GM21390 (cell line): ENCODE results near the gene BMAL2.

Experiments used
- ATAC-seq: cut with Tn5 transposase; IDR thresholded peaks from one replicate; pipeline ENCODE4 v1.9.1; 2021; ENCODE audit not compliant: unreplicated experiment

The BMAL2 gene, protein sequence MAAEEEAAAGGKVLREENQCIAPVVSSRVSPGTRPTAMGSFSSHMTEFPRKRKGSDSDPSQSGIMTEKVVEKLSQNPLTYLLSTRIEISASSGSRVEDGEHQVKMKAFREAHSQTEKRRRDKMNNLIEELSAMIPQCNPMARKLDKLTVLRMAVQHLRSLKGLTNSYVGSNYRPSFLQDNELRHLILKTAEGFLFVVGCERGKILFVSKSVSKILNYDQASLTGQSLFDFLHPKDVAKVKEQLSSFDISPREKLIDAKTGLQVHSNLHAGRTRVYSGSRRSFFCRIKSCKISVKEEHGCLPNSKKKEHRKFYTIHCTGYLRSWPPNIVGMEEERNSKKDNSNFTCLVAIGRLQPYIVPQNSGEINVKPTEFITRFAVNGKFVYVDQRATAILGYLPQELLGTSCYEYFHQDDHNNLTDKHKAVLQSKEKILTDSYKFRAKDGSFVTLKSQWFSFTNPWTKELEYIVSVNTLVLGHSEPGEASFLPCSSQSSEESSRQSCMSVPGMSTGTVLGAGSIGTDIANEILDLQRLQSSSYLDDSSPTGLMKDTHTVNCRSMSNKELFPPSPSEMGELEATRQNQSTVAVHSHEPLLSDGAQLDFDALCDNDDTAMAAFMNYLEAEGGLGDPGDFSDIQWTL

DNA sequence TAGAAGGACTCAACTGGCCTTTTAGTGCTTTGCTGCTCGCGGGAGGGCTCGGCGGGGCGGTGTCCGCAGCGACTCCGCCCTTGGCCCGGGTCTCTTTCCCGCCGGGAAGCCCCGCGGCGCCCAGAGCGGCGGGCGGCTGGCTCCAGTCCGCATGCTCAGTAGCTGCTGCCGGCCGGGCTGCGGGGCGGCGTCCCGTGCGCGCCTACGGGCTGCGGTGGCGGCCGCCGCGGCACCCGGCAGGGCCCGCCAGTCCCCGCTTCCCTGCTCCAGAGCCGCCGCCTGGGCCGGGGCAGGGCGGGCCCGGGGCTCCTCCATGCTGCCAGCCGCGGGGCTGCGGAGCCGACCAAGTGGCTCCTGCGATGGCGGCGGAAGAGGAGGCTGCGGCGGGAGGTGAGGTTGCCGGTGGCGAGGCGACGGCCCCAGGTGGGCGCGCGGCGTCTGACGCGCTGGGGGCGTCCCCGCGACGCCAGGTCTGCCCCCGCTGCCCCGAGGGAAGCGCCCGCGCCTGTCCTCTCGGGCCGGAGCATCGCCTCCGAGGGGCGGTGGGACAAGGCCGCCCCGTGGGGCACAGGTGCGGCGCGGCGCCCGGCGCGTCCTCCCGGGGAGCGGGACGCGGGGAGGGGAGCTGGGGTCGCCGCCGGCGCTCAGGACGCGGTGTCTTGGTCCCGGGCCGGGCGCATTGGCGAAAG, at the start of gene BMAL2:
Gene BMAL2 (plus strand): TSS at position 123 of the 689 bp plus-strand sequence. CDS start 237 bp downstream, at position 360.
- ATAC-seq = peak; percentile 34

DNA sequence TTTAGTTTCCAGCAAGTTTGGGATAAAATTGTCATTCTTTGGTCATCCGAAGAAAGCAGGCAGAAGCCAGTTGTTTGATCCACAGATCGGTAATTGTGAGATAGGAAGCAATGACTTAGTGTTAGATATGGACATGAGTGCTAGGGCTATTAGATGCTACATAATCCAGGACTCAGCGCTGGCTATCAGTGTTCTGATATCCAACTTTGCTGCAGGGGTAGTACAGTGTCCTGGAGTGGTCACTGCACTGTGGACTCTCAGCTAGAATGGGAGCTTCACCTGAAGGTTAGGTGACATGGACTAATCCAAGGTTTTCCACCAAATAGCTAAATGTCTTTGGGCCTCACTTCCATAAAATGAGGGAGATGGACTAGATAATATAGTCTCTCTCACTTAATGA, 48.6 kb upstream of the BMAL2 start:
- no peak for ATAC-seq

DNA sequence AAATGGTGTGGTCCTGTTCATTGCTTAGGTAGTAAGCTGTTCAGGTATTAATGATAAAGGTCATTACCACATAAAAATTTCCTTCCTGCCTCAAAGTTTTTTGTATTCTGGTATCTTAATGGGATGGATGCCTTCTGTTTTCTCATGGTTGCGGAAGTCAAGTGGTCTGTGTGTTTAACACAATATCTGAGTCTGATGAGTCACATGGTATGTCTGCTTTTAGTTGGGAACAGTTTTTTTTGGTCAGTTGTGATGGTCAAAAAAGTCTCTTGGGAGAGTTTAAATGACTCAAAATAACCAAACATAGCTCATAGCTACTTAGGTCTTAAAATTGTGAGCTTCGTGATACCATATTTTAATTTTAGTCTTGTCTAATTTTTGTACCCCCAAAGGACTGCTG, 47.9 kb upstream of the BMAL2 start:
- peak; percentile 49 for ATAC-seq

DNA sequence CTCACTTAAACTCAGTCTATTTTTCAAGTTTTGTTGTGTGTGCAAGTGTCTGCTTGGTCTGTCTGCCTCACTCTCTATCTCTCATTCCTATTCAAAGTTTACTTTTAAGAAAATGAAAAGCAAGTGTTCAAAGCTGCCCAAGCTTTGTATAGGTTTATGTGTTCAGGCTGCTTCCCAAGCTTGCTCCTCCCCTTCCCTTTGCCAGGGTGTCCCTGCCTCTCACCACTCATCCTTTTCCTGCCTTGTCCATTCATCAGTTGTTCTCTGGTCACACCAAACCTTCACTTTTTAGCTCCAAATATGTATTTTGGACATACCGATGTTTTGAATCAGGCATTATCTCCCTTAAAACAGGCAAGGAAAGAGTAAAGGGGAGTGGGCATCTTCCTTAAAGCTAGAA, 47.2 kb upstream of the BMAL2 start:
- no peak for ATAC-seq

DNA sequence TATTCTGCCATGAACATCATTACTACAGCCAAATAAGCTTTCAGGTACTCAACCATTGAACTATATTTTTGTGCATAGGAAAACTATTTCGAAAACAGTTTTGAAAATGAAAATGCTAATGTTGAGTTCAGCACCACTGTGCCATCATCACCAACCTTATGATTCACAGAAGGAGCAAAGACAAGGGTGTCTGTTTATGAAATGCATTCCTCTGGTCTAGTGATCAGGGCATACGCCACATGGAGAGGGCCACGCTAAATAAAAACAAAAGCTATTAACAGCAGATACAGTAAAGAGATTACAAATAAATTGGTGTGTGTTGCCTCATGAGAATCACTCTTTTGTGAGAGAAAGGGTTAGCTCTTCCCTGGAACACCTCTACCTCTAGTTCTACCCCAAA, 43.2 kb upstream of the BMAL2 start:
- peak; percentile 41 for ATAC-seq

DNA sequence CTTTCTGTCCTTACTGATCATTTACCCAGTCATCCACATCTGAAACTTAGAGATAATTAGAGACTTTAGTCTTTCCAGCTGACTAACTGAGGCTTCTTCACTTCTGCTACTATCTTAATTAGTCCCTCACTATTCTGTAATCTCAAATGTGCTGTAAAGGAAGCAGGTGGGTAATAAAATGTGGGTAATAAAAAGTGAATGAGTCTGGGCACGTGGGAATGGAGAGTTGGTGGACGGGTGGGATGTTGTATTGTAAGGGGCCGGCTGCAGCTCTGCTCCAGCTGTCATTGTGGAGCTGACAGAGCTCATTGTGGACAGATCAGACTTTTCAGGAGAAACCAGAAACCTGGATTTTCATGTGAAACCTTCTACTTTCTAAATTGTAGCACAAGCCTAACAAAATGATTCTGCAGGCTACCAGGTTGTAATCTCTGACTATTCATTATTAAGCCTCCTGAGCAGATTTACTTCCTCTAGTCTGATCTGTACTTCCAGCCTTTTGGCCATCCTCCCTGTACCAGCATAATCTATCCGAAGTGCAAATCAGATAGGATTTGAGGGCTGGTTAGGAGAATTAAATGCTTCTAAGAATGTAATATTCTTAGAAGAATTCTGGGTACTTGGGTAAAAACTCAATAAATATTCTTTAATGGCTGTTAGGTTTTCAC, 42.0 kb upstream of the BMAL2 start:
- ATAC-seq = no peak

DNA sequence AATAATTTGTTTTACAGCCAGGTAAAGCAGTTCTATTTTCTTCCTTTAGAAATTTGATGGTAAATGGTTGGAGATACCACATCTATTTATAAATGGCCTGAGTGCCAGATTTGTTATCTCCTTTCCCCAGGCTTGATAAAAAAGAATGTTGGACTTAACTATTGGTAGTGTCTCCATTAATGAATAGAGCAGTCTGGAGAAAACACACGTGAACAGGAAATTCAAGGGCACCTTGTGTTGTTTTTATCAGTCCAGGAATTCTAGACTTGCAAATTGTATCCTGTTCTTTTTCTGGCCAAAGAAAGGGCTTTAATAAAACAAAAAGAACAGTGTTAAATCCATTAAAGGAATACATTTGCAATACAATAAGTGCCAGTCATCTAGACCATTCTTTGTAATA, 40.8 kb upstream of the BMAL2 start:
- ATAC-seq = no peak

DNA sequence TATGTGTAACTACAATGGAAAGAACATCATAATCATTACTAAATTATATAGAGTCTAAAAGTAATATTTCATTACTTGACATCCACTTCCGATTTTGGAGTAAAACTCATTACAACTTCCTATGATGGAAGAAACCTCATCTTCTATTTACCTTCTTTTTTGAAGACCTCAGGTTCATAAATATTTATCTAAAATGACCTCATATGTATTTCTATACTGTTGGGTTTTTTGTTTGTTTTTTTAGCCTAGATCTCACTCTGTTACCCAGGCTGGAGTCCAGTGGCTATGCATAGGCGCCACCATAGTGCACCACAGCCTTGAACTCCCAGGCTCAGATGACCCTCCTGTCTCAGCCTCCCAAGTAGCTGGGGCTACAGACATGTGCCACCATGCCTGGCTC, 39.9 kb upstream of the BMAL2 start:
- ATAC-seq = no peak

DNA sequence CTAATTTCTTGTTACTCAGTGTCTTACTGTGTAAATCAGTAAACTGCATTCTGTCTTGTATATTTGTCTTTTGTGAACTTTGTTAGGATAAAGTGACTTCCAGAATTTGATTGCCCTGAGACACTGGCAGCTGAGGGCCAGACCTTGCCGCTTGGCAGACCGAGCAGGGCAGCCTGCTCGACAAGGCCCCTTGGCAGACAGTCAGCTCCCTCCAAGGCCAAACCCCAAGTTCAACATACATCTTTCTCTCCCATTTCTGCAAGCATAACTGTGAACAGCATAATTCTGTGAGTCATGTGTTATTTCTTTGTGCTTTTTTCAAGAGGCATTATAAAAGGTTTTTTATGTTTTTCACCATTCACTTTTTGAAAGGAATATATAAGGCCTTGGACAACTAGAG, 39.2 kb upstream of the BMAL2 start:
- no peak for ATAC-seq

DNA sequence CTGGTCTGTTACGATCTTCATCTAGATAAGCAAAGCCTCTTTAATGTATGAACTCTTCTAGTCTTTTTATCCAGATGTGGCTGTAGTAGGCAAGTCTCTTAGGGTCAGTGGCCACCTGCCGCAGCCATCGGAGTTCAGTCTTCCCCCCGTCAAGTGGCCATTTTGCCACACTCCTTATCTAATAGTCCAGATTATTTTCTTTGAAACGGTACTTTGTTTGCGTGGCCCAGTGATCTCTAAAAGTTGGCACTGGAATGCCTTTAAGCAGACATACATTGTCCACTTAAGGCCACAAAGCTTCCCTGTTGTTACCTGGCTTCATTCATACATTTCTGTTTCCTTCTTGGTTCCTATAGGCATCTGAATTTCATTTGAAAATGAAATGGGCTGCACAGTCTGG, 36.0 kb upstream of the BMAL2 start:
- ATAC-seq = no peak

DNA sequence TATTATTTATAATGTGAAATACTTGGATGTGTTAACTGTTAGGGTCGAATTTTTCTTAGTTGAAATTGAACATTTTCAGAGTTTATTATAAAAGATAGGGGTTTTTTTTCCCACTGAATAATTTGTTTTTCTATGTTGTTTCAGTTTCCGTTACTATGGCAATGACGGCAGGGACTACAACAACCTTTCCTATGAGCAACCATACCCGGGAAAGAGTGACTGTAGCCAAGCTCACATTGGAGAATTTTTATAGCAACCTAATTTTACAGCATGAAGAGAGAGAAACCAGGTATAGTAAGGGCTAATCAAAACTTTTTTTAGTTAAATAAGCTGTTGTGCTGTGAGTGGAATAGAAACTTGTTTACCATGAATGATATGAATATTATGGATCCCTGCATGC, 35.1 kb upstream of the BMAL2 start:
- ATAC-seq = no peak

DNA sequence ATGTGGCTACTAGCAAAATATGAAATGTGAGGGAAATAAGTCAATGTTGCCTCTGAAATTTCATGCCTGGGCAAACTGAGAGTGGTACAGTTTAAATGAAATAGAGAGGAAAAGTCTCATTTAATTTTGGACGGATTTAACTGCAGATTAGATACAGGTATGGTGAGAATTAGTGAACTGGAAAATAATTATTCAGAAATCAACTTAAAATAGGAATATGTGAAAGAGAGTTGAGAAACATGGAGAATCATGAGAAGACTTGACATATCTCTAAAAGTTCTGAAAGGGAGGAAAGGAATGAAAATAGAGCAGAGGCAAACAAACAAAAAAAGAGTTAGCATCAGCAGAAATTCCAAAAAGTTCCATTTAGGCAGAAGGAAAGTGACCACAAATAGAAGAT, 33.5 kb upstream of the BMAL2 start:
- ATAC-seq = no peak

DNA sequence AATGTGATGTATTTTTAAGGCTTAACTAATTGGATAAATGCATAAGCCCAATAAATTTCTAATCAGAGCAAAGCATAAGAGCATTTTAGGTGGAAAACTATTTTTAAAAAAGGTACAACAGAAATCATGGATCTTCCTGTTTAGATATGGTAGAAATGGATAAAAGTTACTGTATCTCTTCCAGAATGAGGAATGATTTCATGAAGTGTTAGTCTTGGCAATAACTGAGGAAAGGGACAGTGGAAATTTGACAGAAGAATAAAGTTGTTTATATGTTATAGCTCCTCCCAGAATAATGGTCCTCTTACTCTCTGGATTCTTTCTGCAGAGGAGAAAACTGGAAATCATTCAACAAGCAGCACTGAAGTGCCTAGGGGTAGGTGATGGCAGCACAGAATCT, 32.4 kb upstream of the BMAL2 start:
- no peak for ATAC-seq

DNA sequence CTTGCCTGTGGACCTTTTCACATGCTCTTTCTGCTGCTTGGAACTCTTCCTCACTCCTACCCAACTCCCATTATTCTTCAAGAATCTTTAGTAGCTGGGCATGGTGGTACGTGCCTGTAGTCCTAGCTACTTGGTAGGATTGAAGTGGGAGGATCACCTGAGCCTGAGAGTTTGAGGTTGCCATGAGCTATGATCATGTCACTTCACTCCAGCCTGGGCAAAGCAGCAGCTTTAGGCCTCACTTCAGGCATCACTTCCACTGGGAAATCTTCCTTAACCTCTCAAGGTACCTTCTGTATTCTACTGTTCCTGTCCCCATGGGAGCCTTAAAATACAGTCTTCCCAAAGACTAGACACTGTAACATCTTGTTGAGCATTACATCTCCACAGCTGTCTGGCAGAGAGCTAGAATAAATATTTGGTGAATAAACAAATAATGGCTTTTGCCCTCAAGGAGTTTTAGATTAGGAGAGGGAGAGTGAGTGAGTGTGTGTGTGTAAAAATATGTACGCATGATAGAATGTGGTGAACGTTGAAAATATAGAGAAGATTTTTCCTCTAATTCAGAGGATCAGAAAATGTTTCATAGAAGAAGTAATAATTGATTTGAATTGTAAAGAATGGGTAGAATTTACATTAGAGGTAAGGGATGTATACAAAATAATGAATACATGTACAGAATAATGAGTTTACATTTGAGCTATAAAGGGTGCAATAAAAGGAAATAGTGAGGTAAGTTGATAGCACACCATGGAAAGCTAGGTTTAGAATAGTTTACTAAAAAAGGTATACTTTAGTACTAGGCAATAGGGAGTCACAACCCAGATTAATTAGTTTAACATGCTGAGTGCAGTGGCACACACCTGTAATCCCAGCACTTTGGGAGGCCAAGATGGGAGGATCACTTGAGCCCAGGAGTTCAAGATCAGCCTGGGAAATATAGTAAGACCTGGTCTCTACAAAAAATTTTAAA, 29.2 kb upstream of the BMAL2 start:
- no peak for ATAC-seq

DNA sequence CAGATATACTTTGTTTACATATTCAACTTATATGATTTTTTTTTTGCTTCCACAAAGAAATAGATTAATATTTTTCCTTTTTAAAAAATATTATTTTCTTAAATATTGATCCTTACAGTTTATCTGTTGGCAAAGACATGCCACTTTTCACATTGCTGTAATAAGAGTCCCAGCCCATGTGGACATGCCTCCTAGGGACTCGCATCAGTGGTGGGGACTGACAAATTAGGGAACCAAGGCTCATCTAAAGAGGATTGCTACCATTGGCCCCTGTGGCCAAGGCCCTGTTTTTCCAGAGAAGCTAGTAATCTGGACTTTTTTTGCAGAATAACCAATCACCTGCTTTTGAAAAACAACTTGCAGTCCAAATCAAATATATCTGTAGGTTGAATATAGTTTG, 27.8 kb upstream of the BMAL2 start:
- ATAC-seq = no peak

DNA sequence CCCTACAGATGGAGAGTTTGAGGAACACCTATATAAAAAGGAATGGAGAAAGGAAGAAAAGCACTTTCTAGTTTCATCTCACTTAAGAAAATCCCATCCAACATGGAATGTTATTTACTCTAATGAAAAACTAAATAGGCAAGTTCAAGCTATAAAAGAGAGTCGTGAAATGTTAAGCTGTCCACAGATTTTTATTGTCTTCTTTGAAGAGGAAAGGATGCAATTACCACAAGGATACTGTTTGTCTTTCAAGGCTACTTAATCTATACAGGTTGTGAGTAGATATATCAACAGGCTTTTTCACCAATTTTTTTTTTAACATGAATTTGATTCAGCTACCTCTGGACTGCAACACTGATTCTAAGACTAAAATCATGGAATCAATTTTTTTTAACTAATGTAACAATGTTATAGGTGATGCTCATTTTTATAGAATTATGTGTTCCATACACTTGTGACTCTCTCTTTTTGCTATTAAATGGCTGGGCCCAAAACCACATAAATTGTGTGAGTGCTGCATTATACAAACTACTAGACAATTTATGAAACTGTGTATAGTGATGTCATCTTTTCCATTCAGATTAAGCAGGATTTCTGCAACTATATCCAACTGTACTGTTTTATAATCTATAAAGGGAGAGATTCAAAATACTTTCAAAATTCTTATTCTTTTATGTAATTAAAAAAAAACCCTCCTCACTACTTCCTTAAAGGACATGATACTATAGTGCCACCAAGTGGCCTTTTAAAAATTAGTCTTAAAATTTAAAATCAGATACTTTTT, 26.8 kb upstream of the BMAL2 start:
- ATAC-seq = no peak

DNA sequence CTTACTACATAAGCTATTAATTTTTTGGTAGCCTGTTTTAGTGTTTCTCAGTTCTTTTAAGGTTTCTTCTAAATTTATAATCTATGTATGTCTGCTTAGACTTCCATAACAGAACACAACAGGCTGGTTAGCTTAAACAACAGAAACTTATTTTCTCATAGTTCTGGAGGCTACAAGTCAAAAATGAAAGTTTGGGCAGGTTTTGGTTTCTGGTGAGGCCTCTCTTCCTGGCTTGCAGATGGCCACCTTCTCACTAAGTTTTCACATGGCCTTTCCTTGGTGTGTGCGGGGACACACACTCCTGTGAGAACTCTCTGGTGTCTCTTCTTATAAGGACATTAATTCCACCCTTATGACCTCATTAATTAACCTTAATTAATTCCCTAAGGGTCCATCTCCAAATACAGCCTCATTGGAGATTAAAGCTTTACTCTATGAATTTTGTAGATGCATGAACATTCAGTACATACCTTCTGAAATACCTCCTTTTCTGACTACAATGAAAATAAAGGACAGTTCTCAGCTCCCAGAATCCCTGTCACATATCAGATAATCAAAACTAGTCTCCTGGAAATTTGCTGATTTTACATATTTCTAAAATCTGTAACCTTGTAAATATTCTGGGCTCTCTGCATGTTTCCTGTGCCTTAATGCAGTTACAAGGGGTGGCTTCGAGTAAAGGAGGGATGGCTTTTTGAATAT, 23.2 kb upstream of the BMAL2 start:
- ATAC-seq = peak; percentile 72

DNA sequence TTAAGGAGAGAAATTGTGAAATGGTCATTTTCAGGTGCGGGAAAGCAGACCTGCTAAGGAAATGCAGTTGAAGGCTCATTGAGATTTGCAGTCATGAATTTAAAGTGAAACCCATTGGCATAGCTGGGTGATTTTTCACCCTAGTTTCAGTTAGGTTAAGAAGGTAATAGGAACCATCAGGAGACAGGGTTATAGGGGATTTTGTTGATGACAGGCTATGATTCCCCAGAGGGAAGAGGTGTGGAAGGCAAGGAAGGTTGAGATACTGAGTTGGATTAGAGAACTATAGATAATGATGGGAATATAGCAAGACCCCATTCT, 22.7 kb upstream of the BMAL2 start:
- ATAC-seq = no peak

DNA sequence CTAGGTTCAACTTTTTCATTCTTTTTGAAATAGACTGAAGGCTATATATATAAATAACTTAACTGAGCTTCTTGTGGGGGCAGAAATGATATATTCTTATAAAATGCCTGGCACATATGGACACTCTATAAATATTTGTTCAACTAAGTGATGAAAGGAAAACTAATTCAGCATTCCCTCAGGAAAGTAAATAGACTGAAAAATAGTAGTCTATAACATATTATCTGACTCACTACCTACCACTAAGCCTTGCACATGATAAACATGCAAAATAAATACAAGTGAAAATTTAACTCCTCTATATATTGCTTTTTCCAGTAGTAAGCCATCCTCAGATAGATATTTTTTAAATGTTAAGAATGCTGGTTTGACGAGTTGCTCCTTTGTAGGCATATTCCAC, 15.7 kb upstream of the BMAL2 start:
- ATAC-seq = no peak
